Adrenal gland (tissue), 5 donors: ENCODE data around the gene CCDC3.

Source experiments
- CTCF ChIP-seq, 6 experiments: fragments of 450-650 bp in 4 of 6; fragments of 200-600 bp in 2 of 6; sonication (generic) in 1 of 6; IDR thresholded peaks; 1 replicate in 5 of 6; 2 replicates in 1 of 6; pipeline versions ENCODE4 v1.5.1 to v1.8.0; 2016 to 2021; ENCODE audit warnings: antibody characterized with exemption in 6 of 6, mild to moderate bottlenecking in 2 of 6, moderate library complexity in 1 of 6
- POLR2A ChIP-seq, 2 donors: fragments of 450-650 bp; IDR thresholded peaks; one replicate each; pipeline ENCODE4 v1.6.1; 2017; ENCODE audit warnings: antibody characterized with exemption in 2 of 2, mild to moderate bottlenecking in 2 of 2, moderate library complexity in 1 of 2
- donor health status: DM: no; HTN: no; CAD: no.

GRCh38 chr10:12962556-12962955 lies 39.0 kb downstream of the CCDC3 start:
- no peak for TF ChIP-seq CTCF (IDR thresholded peaks at IDR 0.05)
- TF ChIP-seq POLR2A (IDR thresholded peaks at IDR 0.05), result no peak
